ENCODE data around the gene IL1F10. TPM values are rescaled to one million over a fixed set of nuclear protein-coding genes. Genes with fewer than 3 reads are reported as not detected.

IL1F10 gene
- total RNA-seq, 1 donor from 2014 or later, result not detected

GRCh38 chr2:113114224-113114945 is 46.6 kb downstream of the IL1F10 start:
- Mint-ChIP-seq H3K4me3 (ENCODE audit: unreplicated experiment) (no peak overlapping the region), H3K27me3 (ENCODE audit: unreplicated experiment) (peaks cover 26% of the 10 kb centered on the region), H3K36me3 (ENCODE audit: unreplicated experiment) (no peaks in the 10 kb centered on the region), H3K4me1 (ENCODE audit: unreplicated experiment) (no peaks in the 10 kb centered on the region), H3K27ac (ENCODE audit: unreplicated experiment) (no peak overlapping the region), H3K9me3 (ENCODE audit: unreplicated experiment) (no peaks in the 10 kb centered on the region)
- peak; percentile 42 for DNase-seq (ENCODE audit: extremely low spot score, unreplicated experiment)
- TF ChIP-seq, protein P1, sequence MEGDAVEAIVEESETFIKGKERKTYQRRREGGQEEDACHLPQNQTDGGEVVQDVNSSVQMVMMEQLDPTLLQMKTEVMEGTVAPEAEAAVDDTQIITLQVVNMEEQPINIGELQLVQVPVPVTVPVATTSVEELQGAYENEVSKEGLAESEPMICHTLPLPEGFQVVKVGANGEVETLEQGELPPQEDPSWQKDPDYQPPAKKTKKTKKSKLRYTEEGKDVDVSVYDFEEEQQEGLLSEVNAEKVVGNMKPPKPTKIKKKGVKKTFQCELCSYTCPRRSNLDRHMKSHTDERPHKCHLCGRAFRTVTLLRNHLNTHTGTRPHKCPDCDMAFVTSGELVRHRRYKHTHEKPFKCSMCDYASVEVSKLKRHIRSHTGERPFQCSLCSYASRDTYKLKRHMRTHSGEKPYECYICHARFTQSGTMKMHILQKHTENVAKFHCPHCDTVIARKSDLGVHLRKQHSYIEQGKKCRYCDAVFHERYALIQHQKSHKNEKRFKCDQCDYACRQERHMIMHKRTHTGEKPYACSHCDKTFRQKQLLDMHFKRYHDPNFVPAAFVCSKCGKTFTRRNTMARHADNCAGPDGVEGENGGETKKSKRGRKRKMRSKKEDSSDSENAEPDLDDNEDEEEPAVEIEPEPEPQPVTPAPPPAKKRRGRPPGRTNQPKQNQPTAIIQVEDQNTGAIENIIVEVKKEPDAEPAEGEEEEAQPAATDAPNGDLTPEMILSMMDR (IDR thresholded peaks at IDR 0.05), result no peak

DNA sequence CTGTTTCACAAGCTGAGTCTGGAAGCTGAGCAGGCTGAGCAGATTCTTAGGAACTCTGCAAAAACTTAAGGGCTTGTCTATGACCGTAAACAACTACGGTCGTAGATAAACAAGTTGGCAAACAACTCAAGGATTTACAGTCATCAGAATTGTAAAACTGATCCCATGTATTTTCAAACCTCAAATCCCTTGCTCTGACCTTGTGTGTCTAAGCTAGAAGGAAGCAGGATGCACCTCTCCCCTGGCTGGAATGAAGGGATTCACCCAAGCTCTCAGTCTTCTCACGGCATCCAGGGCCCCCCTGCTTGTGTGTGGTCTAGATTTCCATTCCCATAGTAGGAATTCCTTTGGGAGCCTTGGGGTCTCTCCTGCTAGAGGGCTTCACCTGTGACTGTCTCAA is 47.2 kb downstream of the IL1F10 start:
- TF ChIP-seq, protein P1 (IDR thresholded peaks at IDR 0.05), result no peak
- H3K4me1 Mint-ChIP-seq (ENCODE audit: unreplicated experiment), result no peaks in the 10 kb centered on the region
- no peak overlapping the region for H3K4me3 Mint-ChIP-seq (ENCODE audit: unreplicated experiment)
- DNase-seq (ENCODE audit: extremely low spot score, unreplicated experiment), result peak; percentile 51
- H3K9me3 Mint-ChIP-seq (ENCODE audit: unreplicated experiment), result no peaks in the 10 kb centered on the region
- H3K36me3 Mint-ChIP-seq (ENCODE audit: unreplicated experiment), result no peaks in the 10 kb centered on the region
- peaks cover 26% of the 10 kb centered on the region for H3K27me3 Mint-ChIP-seq (ENCODE audit: unreplicated experiment)
- H3K27ac Mint-ChIP-seq (ENCODE audit: unreplicated experiment), result no peak overlapping the region

DNA sequence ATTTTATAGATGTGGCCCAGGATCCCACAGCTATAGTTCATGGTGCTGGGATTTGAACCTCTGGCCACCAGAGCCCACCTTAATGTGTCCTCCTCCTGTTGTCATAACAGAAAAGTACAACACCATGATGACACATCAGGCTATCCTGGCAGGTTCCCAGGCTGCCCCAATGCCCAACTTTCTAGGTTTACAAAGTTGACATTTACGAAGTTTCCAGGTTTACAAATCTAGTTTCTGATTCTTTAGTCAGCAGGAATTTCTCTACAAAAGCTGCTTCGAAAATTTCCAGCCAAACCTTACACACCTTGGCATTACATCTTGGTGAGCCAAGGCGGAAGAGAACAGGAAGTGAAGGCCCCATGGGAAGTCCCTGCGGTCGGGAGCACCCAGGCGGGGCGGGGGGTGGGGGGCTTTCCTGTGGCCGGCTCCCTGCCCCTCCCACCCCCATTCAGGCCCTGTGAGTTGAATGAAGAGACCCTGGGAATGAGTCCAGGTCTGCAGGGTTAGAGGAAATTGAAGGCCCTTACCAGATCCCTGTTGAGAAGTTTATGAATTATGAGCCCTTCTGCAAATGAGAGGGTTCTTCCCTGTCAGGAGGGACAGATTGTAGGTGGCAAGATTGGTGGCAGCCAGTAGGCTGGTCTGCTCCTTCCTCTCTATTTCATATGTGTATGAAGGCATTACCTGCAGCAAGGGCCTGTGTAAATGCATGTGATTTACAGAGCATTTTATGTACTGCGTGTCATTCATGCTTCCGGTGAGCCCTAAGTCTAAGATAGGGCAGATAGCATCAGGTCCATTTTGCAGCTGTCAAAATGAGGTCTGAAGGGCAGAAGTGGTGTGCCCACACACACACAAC is 48.6 kb downstream of the IL1F10 start:
- Mint-ChIP-seq H3K36me3 (ENCODE audit: unreplicated experiment) (no peaks in the 10 kb centered on the region), H3K9me3 (ENCODE audit: unreplicated experiment) (no peaks in the 10 kb centered on the region), H3K4me1 (ENCODE audit: unreplicated experiment) (no peaks in the 10 kb centered on the region), H3K27me3 (ENCODE audit: unreplicated experiment) (peaks cover 31% of the 10 kb centered on the region), H3K4me3 (ENCODE audit: unreplicated experiment) (no peak overlapping the region), H3K27ac (ENCODE audit: unreplicated experiment) (no peak overlapping the region)
- TF ChIP-seq, protein P1 (IDR thresholded peaks at IDR 0.05), result no peak
- no peak for DNase-seq (ENCODE audit: extremely low spot score, unreplicated experiment)

- Mint-ChIP-seq H3K4me1 (ENCODE audit: unreplicated experiment) (no peaks in the 10 kb centered on the region), H3K4me3 (ENCODE audit: unreplicated experiment) (no peak overlapping the region), H3K27me3 (ENCODE audit: unreplicated experiment) (peaks cover 45% of the 10 kb centered on the region), H3K27ac (ENCODE audit: unreplicated experiment) (no peak overlapping the region), H3K36me3 (ENCODE audit: unreplicated experiment) (no peaks in the 10 kb centered on the region), H3K9me3 (ENCODE audit: unreplicated experiment) (no peaks in the 10 kb centered on the region)
- peak; percentile 70 for DNase-seq (ENCODE audit: extremely low spot score, unreplicated experiment)
- TF ChIP-seq, protein P1 (IDR thresholded peaks at IDR 0.05), result no peak
These were observed 49.9 kb downstream of the IL1F10 start for GRCh38 chr2:113117541-113118262.

Data from osteocyte (in vitro differentiated cells).